Inflammatory macrophage treated with lipopolysaccharide for 4 hours (primary cell): Measurements from ENCODE around the gene CCDC57.

Source experiments
- DNase-seq: peaks from one replicate; pipeline ENCODE4 v3.0.0-alpha.2; 2020

Gene CCDC57

DNA sequence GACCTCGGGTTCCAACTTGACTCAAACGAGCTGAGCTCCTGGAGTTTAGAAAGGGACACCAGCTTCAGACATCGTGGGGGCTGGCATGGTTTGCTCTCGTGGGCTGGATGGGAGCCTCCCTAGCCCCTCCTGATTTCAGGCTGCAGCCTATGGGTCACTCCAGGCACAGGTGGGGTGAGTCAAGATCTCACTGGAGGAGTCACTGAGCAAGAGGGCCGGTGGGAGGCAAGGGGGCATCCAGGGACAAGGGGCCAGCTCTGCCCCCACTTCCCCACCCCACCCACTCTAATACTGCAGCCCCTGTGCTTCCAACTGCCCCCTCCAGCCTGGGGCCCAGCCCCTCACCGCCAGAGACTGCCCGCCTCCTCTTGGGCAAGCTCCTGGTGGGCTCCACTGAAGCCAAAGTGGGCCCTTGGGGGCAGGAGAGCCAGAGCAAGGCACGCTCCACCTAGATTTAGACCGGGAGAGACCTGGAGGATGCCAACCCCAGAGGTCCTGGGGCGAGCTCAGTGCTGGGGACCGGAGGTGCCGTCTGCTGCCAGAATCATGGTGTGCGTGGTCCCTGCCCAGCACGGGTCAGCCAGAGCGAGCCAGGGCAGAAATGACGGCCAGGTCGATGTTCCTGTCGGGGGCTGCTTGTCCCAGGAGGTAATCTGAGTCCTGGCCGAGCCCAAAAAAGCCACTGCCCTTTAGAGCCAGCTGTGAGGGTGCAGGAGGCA is 22.6 kb upstream of the CCDC57 start:
- no peak for DNase-seq

DNA sequence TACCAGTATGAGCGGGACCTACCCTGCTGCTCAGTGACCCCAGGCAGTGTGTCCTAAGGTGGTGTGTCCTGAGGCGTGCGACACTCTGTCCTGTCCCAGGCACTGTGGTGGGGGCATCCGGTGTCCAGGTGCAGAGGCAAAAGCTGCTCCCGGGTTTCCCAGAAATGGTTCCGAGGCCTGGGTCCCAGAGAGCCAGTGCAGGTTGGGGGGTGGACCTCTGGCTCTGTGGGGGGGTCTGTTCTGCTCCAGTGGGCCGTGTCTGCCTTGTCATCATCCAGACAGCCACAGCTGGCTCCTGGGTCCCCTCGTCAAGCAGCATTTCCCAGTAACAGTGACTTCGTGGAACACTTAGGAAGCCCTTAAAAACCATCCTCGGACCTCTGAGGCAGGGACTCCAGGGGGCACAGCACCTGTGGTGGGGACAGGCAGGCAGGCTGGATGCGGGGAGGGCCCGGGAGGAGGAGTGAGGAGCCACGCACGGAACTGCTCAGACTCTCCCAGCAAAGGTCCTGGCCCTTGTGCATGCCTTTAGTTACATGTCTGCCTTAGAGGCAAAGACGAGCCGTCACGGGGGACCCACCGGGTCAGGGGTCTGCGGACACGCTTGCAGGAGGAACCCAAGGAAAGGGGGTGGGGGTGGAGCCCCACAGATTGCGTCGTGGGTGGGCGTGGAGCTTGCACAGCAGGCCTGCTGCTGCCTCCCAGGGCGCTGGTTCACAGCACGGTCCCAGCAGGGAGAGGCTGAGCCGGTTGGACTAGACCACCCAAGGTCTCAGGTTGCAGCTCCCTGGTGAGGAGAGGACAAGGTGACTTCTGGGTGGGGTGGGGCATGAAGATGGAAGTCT is 21.8 kb upstream of the CCDC57 start:
- no peak for DNase-seq

DNA sequence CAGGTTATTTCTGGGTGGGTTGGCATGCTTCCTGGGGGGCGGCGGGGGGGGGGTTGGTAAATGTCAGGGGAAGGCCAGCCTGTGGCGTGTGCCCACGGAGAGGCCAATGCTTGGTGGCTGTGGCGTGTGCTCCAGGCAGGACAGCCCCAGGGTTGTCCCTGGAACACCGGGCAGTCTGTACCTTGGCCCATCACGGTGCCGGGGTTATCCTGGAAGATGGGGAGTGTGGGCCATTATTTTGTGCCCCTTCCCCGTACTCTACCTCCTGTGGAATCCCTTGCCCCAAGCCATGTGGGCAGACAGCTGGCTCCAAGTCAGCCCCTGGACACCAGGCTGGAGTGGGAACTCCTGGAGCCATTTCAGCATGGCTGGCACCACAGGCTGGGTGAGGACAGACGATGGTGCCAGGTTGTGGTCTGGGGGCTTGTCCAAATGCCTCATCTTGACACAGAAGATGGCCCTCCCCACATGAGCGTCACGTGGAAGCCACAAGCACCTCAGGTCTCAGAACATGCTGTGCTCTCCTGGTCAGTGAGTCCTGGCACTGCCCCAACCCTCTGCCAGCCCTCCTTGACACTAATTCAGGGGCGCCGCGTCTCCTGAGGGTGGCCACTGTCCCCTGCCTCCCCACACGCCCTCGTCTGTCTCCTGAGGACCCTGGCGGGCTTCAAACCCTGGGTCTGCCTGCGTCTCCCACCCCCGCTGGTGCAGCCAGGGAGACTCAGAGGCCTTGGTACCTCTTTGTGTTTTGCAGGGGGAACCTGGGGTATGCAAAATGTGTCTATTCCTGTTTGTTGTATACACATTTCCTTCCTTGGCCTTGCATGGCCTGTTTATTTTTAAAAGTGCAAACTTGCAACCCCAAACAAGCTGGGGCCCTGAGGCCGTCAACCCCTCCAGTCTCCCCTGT is 20.5 kb upstream of the CCDC57 start:
- DNase-seq = no peak

DNA sequence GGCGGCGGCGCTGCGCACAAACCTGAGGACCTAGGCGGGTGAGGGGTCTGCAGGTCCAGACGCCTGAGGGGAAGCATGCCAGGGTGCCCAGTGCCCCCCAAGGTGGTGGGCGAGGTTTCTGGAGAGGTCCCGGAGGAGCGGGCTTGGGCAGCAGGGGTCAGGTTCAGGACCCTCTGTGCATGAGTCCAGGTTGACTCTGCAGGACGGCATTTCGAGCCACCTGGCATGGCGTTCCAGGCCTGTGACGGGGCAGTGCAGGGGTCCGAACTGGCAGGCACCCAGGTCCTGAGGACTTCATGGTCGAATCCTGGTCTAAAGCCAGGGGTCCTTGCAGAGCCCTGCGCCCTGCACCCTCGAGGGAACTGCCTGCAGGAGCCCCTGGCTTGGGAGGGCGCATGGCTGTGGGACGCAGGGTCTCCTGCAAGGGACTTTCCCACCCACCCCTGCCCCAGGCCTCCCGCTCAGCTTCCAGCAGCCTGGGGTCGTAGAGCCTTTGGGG is 19.7 kb upstream of the CCDC57 start:
- DNase-seq = no peak

DNA sequence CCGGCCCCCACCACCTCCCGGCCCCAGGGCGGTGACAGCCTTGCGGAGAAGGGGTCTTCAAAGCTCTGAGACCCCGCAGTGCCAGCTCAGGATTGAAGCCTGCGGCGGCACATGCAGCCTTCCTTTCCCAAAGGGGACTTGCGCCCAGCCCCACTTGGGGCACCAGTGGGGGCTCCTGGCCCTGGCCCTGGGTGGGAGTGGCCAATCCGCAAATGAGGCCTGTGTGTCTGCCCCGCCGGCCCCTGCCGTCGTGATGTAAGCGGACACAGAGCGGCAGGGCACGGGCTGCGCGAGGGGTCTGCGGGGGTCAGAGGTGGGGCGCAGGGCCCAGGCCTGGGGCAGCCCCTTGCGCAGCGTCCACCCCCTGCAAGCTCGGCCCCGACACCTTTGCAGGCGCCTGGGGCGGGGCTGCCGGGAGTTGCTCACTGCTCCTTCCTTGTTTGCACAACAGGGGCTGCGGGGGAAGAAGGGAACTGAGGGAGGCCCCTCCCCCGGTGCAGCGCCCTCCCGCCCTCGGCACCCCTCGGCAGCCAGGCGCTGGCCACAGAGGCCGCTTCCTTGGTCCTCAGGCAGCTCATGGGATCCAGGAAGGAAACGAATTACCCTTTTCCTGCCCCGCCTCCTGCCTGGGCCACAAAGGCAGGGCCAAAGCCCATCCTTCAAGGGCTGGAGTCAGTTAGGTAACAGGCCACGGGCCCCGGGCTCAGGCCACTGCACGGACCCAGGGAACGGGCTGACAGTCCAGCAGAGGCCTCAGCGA is 19.1 kb upstream of the CCDC57 start:
- DNase-seq = peak; percentile 85

DNA sequence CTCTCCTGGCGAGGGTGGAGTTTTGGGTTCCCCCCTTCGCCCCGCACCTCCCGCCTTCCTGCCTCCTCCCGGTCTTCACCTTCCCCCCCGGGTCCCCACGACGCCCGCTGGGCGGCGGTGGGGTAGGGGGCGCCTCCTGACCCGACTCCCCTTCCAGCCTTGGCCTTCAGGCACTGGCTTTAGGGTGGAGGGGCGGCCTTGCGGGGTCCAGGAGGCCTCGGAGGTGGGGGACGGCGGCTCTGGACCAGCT is 18.6 kb upstream of the CCDC57 start:
- DNase-seq = no peak

DNA sequence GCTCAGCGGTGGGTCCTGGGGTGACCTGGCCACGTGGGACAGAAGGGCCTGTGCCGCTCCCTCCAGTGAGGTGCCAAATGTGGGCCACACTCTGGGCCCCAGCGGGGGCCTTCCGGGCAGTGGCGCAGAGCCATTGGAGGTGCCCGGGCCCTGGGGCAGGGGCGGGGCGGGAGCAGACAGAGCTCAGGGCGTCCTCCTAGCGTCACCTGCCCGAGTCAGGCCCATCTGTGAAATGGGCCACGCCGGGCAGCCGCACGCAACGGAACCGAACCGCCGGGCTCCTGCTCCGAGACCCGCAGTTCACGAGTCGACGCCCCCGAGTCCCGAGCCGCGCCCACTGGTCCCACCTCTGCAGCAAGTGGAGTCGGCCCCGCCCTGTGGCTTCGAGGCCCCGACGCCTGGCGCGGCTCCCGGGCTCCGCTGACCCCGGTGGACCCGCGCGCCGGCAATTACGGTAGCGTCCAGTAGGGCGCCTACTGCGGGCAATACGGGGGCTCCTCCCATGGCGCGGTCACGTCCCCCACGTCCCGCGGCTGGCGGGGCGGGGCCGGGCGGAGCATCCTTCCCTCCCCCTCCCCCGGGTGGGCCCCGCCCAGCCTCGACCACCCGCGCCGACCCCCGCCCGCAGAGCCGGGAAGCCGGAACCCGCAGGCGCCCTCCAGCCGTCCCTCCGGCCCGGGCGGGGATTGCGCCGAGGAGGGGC is 18.1 kb upstream of the CCDC57 start:
- peak; percentile 84 for DNase-seq

DNA sequence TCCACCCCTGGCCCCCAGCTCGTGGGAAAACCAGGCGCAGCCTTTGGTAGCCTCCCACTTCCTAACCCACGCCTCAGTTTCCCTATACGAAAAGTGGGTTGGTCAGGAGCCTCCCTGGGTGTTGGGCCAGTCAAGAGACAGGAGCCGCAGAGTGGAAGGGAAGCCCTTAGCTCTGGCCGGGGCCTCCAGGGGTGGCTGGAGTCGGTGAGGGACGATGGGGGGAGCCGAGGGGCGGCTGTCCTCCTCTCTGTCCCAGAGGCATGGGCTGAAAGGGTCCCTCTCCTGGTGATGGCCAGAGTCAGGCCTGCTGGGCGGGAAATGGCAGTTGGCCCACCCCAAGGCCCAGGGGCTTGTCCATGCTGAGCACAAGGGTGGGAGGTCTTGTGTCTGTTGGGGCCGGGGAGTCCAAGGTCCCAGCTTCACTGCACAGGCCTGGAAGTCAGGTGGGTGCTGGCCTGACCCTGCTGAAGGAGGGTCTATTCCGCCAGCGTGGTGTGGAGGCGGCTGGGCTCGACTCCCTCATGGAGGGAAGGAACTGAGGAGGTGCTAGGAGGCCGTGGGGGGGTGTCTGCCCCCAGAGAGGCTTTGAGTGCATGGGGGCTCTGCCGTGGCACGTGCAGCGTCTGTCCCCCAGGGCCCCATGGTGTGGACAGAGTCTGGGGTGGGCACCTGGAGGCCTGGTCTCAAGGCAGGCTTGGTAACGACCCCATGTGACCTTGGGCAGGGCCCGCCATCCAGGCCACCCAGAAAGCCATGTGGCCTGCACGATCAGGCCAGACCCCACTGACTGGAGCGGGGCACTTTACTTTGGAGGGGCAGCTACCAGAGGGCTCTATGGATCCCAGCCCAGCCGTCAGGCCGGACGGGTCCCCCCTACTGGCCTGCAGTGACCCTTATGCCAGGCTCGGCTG is 17.3 kb upstream of the CCDC57 start:
- DNase-seq = no peak

DNA sequence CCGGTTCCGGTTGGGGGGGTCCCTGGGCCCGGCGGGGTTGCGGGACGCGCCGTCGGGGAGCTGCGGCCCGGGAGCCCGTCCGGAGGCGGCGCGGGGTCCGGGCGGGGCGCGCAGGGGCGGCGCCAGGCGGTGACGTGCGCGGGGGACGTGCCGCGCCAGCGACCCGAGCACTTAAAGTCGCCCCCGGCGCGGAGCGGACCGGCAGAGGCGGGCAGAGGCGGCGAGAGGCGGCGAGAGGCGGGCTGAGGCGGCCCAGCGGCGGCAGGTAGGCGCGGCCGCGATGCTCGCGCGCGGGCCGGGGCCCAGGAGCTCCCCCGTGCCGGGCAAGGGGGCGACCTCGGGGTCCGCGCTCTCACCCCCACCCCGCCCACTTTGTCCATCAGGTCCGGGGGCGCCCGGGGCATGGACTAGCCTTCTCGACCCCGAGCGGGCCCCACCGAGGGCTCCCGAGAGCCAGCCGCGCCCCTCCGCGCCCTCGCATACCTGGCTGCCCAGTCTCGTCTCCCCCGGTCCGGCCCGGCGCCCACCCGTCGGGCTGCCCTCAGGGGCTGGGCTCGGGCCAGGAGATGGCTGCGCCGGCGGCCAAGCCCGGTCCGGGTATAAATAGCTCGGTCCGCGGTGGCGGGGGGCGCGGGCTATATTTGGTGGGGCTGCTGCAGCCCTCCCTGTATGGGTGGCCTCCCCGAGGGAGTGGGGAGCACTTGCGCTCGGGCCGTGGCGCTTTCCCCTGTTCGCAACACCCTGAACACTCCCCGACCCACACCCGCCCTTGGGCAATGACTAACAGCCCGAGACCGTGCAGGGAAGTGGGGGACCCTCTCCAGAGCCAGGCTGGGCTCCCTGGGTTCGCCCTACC is 16.4 kb upstream of the CCDC57 start, which contains the start of gene SLC16A3:
Gene SLC16A3, plus strand, starts transcription at position 201 of the 856 bp plus-strand sequence. CDS start 6,967 bp downstream, outside the sequence.
- DNase-seq = peak; percentile 81

DNA sequence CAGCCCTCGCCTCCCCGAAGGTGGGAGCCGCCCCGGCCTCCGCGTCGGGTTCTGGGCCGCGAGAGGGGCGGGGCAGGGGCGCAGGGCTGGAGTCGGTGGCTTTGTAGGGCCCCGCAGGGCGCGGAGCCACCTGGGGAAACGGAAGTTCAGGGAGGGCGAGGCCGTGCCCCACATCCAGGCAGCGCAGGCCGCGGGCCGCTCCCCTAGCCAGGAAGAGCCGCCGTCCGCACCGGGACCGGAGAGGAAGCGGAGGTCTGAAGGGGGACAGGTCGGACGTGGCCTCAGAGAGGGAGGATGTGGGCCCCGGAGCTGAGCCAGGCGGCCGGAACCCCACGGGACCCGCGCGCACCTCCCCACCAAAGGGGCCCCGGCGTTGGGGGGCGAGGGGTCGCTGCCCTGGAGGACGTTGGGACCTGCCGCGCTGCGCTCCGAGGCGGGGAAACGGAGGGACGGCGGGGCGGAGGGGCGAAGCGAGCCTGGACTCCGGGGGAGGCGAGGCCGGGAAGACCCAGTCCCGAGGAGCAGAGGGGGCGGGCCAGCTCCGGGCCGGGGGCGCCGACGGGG is 15.7 kb upstream of the CCDC57 start:
- peak; percentile 64 for DNase-seq

DNA sequence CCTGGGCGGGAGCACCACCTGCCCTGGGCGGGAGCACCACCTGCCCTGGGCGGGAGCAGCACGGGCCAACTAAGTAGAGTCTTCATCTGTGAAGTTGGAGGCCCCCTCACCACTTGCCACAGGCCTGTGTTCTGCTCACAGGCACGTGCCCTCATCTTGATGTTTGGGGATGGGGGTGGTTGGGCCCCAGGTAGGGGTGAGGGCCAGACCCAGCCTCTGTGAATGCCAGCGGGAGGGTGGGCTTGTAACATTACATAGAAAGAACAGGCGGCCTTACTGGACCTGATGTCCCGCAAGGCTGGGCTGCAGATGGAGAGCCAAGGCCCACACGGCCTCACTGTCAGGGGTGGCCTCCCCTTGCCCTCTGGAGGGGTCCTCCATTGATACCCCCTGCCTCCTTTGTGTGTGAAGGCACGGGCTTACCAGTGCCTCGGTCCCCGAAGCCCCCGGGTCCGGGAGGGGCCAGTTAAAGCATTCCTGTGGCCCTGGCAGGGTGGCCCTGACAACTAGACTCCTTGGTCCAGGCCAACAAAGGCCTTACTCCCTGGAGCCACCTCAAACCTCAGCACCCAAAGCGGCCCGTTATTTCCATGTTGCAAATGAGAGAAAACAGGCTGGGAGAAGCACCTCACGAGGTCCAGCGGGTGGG is 15.1 kb upstream of the CCDC57 start:
- DNase-seq = no peak

DNA sequence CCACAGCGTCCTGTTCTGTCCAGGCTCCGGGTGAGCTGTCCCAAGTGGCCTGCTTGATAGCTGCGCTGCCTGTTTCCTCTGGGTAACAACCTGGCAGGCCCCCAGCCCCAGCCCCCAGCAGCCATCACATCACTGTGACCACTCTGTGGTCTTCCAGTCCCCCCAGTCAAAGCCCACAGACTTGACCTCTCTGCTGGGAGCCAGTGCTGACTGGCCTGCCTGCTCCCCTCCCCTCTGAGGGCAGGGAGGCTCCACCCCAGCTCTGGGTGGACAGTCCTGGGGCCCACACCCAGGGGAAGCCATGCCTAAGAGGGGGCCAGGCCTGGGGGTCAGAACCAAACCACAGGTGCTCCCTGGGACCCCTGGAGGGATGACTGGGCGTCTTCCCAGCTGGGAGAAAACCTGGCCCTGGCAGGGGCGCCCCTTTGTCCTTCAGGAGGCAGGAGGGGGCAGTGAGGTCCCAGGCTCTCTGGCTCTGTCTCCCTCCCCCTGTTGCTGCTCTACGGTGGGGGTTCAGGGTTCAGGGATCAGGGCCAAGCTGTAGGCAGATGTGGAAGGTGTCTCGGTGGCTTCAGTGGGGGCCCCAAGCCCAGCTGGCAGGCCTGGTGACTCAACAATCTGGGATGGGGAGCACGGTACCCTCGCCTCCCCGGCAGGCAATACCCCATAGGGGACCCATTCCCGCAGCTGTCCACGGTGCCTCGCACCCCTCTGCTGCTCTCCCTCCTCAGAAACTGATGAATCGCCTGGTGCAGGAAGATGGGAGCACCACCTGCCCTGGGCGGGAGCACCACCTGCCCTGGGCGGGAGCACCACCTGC is 14.4 kb upstream of the CCDC57 start:
- no peak for DNase-seq

DNA sequence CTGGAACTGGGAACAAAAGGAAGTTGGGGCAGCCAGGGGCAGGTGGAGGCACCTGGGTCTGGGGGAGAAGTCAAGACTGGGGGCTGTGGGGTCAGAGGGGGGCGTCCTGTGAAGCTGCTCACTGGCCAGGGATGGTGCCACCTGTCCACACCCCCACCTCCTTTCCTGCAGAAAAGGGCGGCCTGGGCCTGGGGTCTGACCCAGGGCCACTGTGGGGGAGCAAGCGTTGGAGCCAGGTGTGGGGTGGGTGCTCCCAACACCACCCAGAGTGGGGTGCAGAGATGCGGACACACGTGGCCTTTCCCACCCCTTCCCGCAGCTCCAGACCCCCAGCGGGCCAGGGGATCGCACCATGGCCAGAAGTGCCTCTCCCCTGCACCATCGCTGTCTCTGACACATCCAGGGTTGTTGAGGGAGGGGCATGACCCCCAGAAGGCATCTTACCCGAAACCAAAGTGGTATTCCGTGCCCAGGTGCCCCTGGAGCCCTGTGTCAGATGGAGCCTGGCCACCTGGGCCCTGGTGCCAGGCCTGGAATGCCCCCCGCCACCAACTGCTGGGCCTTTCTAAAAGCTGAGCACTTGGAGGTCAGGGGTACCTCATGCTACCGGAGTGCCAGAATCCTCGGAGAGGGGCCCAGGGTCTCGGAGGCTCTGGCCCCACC is 13.6 kb upstream of the CCDC57 start:
- no peak for DNase-seq

DNA sequence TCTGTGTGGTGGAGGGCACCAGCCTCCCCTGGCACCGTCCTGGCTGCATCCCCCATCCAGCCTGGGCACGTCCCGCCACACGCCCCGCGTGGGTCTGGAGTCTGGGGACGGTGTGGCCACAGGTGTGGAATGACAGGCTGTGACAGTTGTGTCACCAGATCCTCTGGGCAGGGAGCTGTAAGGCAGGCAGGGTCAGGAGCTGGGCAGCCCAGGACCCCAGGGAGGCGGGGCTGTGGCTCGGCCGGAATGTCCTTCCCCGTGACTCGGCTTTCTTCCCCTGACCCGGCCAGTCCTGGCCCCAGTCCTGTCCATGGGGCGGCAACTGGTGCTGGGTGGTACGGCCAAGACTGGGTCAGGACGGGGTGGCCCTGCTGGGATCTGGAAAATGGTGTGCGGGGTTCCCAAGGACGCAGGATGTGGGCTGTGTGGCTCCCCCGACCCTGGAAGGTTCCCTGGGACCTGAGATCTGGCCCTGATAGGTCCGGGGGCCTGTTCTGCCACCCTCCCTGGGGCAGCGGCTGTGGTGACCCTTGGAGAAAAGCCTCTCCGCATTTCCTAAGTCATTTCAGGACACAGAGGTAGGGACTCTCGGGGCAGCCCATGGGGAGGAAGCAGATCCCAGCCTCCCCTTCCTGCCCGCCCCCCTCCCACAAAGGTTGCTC is 12.9 kb upstream of the CCDC57 start:
- no peak for DNase-seq

DNA sequence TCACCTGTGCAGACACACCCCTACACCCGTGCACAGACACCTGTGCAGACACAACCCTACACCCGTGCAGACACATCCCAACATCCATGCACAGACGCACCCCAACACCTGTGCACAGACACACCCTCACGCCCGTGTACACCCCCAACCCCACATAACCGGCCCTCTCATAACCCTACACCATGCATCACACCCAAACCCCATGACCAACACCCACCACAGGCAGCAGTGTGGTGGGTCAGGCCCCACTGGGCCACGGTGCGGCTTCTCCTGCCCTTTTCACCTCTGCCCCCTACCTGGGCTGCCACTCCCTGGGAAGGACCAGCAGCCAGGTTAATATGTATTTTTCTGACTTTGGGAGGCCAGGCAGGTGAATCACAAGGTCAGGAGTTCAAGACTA is 12.0 kb upstream of the CCDC57 start:
- no peak for DNase-seq

DNA sequence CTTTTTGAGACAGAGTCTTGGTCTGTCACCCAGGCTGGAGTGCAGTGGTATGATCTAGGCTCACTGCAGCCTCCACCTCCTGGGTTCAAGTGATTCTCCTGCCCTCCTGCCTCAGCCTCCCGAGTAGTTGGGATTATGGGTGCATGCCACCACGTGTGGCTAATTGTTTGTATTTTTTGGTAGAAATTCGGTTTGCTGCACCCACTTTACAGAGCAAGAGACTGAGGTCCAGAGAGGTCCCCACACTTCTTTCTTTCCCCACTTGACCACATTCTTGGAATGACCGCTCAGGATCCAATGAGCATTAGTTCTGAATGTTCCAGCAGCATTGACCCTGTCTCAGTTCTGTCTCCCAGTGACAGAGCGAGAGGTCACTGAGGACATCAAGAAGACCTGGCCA is 10.9 kb upstream of the CCDC57 start:
- DNase-seq = no peak

DNA sequence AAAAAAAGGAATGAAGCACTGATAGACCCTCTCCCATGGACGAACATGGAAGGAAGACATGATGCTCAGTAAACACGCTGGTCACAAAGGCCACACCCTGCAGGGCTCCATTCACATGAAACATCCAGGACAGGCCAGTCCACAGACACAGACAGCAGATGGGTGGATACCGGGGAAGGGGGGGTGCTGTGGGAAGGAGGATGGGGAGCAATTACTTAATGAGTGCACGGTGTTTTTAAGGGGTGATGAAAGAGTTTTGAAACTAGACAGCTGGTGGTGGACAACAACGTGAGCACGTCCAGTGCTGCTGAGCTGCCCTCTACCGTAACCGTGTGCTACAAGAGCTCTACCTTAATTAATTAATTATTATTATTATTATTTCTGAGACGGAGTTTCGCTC is 10.2 kb upstream of the CCDC57 start:
- DNase-seq = peak; percentile 23
